GM18951 (cell line): Measurements from ENCODE around the gene PFKFB3.
"Not testable (repeated sequence)": the region's sequence is repeated elsewhere in the genome, so short reads cannot be mapped to it uniquely, and the experiment has no call there.

Experiments used
- POLR2A ChIP-seq: IDR thresholded peaks from 4 replicates; pipeline ENCODE4 v1.6.1; 2011; ENCODE audit warnings: mild to moderate bottlenecking; ENCODE audit not compliant: insufficient read length, insufficient read depth; ENCODE audit errors: extremely low read depth
- in situ Hi-C: fragments of 300-500 bp; cut with MboI; formaldehyde crosslinking; loops from one replicate; pipeline ENCODE4 v1.12.0; 2022; ENCODE audit warnings: low sequenced_read_pairs, mixed read lengths, inconsistent platforms; ENCODE audit not compliant: unreplicated experiment

Gene PFKFB3

GRCh38 chr10:6200734-6201515 is 1.8 kb upstream of the PFKFB3 start:
- no peak for TF ChIP-seq POLR2A
- in situ Hi-C loops, result no loop called here

GRCh38 chr10:6201516-6201975 is 1.2 kb upstream of the PFKFB3 start:
- in situ Hi-C loops, result no loop called here
- TF ChIP-seq POLR2A, result no peak

- in situ Hi-C loops, result no loop called here
- no peak for TF ChIP-seq POLR2A
Measured at GRCh38 chr10:6202098-6202683, 541 bp upstream of the PFKFB3 start.

- in situ Hi-C loops, result no loop called here
- TF ChIP-seq POLR2A, result no peak
Measured at GRCh38 chr10:6203331-6204062, 765 bp downstream of the PFKFB3 start.

- in situ Hi-C loops, result no loop called here
Measured at GRCh38 chr10:6204063-6204340, 1.3 kb downstream of the PFKFB3 start.

GRCh38 chr10:6204341-6205191 is 1.8 kb downstream of the PFKFB3 start:
- in situ Hi-C loops, result no loop called here

More at GRCh38 chr10:6204063-6204340, 1.3 kb downstream of the PFKFB3 start:
- no peak for TF ChIP-seq POLR2A

GRCh38 chr10:6206486-6206885 is 3.8 kb downstream of the PFKFB3 start:
- in situ Hi-C loops, result not testable (repeated sequence)

More at GRCh38 chr10:6204341-6205191, 1.8 kb downstream of the PFKFB3 start:
- no peak for TF ChIP-seq POLR2A

GRCh38 chr10:6207658-6208057 is 4.9 kb downstream of the PFKFB3 start:
- in situ Hi-C loops, result no loop called here
- TF ChIP-seq POLR2A, result no peak

GRCh38 chr10:6208799-6209235 is 6.1 kb downstream of the PFKFB3 start:
- in situ Hi-C loops, result no loop called here
- TF ChIP-seq POLR2A, result no peak

GRCh38 chr10:6211341-6211670 is 8.6 kb downstream of the PFKFB3 start:
- in situ Hi-C loops, result no loop called here
- TF ChIP-seq POLR2A, result no peak

GRCh38 chr10:6211671-6212635 is 9.2 kb downstream of the PFKFB3 start:
- in situ Hi-C loops, result no loop called here
- no peak for TF ChIP-seq POLR2A

GRCh38 chr10:6212806-6213205 is 10.1 kb downstream of the PFKFB3 start:
- no peak for TF ChIP-seq POLR2A
- in situ Hi-C loops, result no loop called here

- in situ Hi-C loops, result no loop called here
- no peak for TF ChIP-seq POLR2A
Measured at GRCh38 chr10:6213257-6213905, 10.6 kb downstream of the PFKFB3 start.
